SK-N-MC (cell line): ENCODE data around the gene QSOX2.

ENCODE experiments used
- EZH2 ChIP-seq: fragments of 200-600 bp; sonication (generic); IDR thresholded peaks from one replicate; pipeline ENCODE4 v1.6.1; 2017; ENCODE audit warnings: antibody characterized with exemption
- POLR2AphosphoS5 ChIP-seq: IDR thresholded peaks from 2 replicates; pipeline ENCODE4 v1.6.1; 2012; ENCODE audit warnings: mild to moderate bottlenecking, low read depth, low read length, borderline replicate concordance

GRCh38 chr9:136260521-136260920 is 14.9 kb upstream of the QSOX2 start:
- TF ChIP-seq POLR2AphosphoS5 (no peak), EZH2 (no peak)
